ENCODE data around the gene TMEM74B.

Gene TMEM74B

DNA sequence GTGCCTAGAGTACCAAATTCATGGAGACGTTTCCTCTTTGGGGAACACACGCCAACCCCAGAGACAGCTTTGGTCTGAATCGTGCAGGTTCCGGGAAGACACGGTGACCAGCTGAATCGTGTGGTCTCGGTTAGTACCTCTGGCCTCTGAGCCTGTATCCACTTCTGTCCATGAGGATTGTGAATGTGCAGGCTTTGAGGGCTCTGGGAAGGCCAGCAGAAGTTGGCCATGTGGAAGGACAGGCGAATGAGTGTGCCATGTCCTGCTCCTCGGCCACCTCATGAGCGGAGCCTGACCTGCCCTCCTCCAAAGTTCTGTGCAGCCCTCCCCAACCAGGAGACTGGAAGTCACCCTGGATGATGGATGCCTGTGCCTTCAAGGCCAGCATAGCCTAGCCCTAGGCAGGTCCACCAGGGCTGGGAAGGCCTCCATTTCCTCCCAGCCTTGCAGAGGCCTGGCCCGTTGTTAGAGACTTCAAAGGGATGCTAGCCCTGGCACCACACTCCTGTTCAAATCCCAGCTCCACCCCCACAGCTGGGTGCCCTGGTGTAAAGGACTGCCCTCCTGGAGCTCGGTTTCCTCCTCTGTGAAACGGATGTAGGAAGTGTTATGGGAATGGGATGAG lies 1.7 kb upstream of the TMEM74B start:
- Histone ChIP-seq H3K4me2 (ENCODE audit: low read depth, low read length) (peak overlapping the region; percentile 70; the same call in 1 of the 2 replicates), H3F3A (ENCODE audit: insufficient read depth, low read length) (no peaks in the 10 kb centered on the region), H3K4me3 (ENCODE audit: low read length) (peak overlapping the region; percentile 42; the same call in 1 of the 2 replicates), H3K27me3 (replicated peaks; ENCODE audit: insufficient read depth, low read length) (no peaks in the 10 kb centered on the region), H2AFZ (ENCODE audit: low read length) (0 out of 2 replicates have a peak overlapping the region, but pooled peaks have one; percentile 36), H4K20me1 (ENCODE audit: insufficient read depth, low read length) (no peaks in the 10 kb centered on the region), H3K4me1 (ENCODE audit: low read length) (peaks cover 4% of the 10 kb centered on the region; the same call in 1 of the 2 replicates), H3K9me3 (replicated peaks; ENCODE audit: insufficient read depth, low read length) (no peaks in the 10 kb centered on the region), H3K36me3 (replicated peaks; ENCODE audit: insufficient read depth, low read length) (no peaks in the 10 kb centered on the region), H3K9ac (ENCODE audit: low read length) (no peak overlapping the region), H3K79me2 (ENCODE audit: low read length) (no peaks in the 10 kb centered on the region), H3K9me2 (replicated peaks; ENCODE audit: insufficient read depth, low read length) (no peaks in the 10 kb centered on the region), H3K27ac (ENCODE audit: low read length) (no peak overlapping the region)
- no peak for DNase-seq
- TF ChIP-seq, protein P1, sequence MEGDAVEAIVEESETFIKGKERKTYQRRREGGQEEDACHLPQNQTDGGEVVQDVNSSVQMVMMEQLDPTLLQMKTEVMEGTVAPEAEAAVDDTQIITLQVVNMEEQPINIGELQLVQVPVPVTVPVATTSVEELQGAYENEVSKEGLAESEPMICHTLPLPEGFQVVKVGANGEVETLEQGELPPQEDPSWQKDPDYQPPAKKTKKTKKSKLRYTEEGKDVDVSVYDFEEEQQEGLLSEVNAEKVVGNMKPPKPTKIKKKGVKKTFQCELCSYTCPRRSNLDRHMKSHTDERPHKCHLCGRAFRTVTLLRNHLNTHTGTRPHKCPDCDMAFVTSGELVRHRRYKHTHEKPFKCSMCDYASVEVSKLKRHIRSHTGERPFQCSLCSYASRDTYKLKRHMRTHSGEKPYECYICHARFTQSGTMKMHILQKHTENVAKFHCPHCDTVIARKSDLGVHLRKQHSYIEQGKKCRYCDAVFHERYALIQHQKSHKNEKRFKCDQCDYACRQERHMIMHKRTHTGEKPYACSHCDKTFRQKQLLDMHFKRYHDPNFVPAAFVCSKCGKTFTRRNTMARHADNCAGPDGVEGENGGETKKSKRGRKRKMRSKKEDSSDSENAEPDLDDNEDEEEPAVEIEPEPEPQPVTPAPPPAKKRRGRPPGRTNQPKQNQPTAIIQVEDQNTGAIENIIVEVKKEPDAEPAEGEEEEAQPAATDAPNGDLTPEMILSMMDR (IDR thresholded peaks at IDR 0.05; ENCODE audit: low read length), result no peak
- TF ChIP-seq EZH2 (optimal IDR thresholded peaks at IDR 0.05; ENCODE audit: low read depth, low read length) (no peak), EZH2phosphoT487 (IDR thresholded peaks at IDR 0.05; ENCODE audit: low read length) (no peak)

DNA sequence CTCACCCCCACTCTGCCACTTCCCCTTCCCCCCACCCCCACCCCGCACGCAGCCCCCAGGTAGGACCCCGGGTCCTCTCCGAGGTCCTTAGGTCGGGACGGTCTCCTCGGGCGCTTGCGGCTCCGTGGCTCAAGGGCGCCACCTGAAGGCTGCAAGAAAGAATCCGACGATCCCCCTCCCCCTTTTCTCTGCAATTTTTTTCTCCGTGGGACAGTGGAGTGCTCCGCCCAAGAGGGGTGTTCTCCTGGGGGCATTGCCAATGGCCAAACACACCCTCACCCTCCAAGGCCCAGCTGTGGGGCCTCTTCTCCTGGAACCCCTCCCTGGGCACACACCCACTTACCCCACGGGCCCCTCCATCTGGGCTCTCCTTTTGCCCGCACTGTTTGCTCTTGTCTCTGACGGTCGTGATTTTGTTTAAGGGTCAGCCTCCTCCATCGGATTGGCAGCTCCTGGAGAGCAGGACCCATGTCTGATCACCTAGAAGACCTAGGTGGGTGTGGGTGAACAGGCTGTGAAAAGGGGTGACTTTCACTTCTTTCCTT lies 1.1 kb upstream of the TMEM74B start:
- H3K27me3 ChIP-seq (replicated peaks; ENCODE audit: insufficient read depth, low read length), result no peaks in the 10 kb centered on the region
- no peak overlapping the region for H3K9ac ChIP-seq (ENCODE audit: low read length)
- no peaks in the 10 kb centered on the region for H3F3A ChIP-seq (ENCODE audit: insufficient read depth, low read length)
- peak overlapping the region; percentile 70; the same call in 1 of the 2 replicates for H3K4me2 ChIP-seq (ENCODE audit: low read depth, low read length)
- peaks cover 4% of the 10 kb centered on the region; the same call in 1 of the 2 replicates for H3K4me1 ChIP-seq (ENCODE audit: low read length)
- peak overlapping the region; percentile 36; the same call in 1 of the 2 replicates for H2AFZ ChIP-seq (ENCODE audit: low read length)
- no peaks in the 10 kb centered on the region for H3K79me2 ChIP-seq (ENCODE audit: low read length)
- peak overlapping the region; percentile 42 for H3K4me3 ChIP-seq (ENCODE audit: low read length)
- peak; percentile 69 for DNase-seq
- H3K27ac ChIP-seq (ENCODE audit: low read length), result no peak overlapping the region
- H3K36me3 ChIP-seq (replicated peaks; ENCODE audit: insufficient read depth, low read length), result no peaks in the 10 kb centered on the region
- TF ChIP-seq, protein P1 (IDR thresholded peaks at IDR 0.05; ENCODE audit: low read length), result peak; percentile 63
- TF ChIP-seq EZH2 (optimal IDR thresholded peaks at IDR 0.05; ENCODE audit: low read depth, low read length), result no peak
- no peak for TF ChIP-seq EZH2phosphoT487 (IDR thresholded peaks at IDR 0.05; ENCODE audit: low read length)
- H4K20me1 ChIP-seq (ENCODE audit: insufficient read depth, low read length), result no peaks in the 10 kb centered on the region
- H3K9me2 ChIP-seq (replicated peaks; ENCODE audit: insufficient read depth, low read length), result no peaks in the 10 kb centered on the region
- no peaks in the 10 kb centered on the region for H3K9me3 ChIP-seq (replicated peaks; ENCODE audit: insufficient read depth, low read length)

DNA sequence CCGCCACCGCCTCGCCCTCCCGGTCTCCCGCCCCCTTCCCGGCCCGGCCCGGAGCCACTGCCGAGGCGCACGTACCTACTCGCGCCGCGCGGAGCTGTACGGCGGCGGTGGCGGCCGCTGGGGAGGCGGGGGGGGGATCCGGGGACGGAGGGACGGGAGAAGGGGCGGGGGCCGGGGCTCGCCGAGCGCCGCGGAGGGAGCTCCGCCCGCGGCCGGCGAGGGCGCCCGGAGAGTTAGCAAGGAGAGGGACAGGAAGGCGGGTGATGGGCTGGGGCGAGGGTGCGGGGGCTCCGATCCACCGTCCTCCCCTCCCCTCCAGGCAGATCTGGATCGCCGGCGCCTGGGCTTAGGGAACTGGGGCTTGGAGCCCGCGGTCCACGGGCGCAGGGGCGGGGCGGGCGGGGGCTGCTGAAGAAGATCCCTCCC lies 548 bp upstream of the TMEM74B start:
- Histone ChIP-seq H3K27ac (ENCODE audit: low read length) (no peak overlapping the region), H3K4me2 (ENCODE audit: low read depth, low read length) (peak overlapping the region; percentile 70), H2AFZ (ENCODE audit: low read length) (no peak overlapping the region)

More for the DNA sequence above, 548 bp upstream of the TMEM74B start:
- H3K27me3 ChIP-seq (replicated peaks; ENCODE audit: insufficient read depth, low read length), result no peaks in the 10 kb centered on the region
- no peaks in the 10 kb centered on the region for H3F3A ChIP-seq (ENCODE audit: insufficient read depth, low read length)
- no peaks in the 10 kb centered on the region for H4K20me1 ChIP-seq (ENCODE audit: insufficient read depth, low read length)
- H3K79me2 ChIP-seq (ENCODE audit: low read length), result no peaks in the 10 kb centered on the region
- H3K9ac ChIP-seq (ENCODE audit: low read length), result no peak overlapping the region
- peak overlapping the region; percentile 42; the same call in 1 of the 2 replicates for H3K4me3 ChIP-seq (ENCODE audit: low read length)
- no peaks in the 10 kb centered on the region for H3K9me3 ChIP-seq (replicated peaks; ENCODE audit: insufficient read depth, low read length)
- H3K36me3 ChIP-seq (replicated peaks; ENCODE audit: insufficient read depth, low read length), result no peaks in the 10 kb centered on the region
- no peaks in the 10 kb centered on the region for H3K9me2 ChIP-seq (replicated peaks; ENCODE audit: insufficient read depth, low read length)
- TF ChIP-seq EZH2 (optimal IDR thresholded peaks at IDR 0.05; ENCODE audit: low read depth, low read length) (no peak), EZH2phosphoT487 (IDR thresholded peaks at IDR 0.05; ENCODE audit: low read length) (no peak)
- TF ChIP-seq, protein P1 (IDR thresholded peaks at IDR 0.05; ENCODE audit: low read length), result no peak
- H3K4me1 ChIP-seq (ENCODE audit: low read length), result peaks cover 4% of the 10 kb centered on the region; the same call in 1 of the 2 replicates
- no peak for DNase-seq

All from MM.1S (cell line).